GM12878 (cell line): ENCODE measurements around the gene ATP7B. TPM values are rescaled to one million over a fixed set of nuclear protein-coding genes. Genes with fewer than 3 reads are reported as not detected.

ENCODE experiments used
- ATAC-seq: fragments of 200-7000 bp; cut with Tn5 transposase; 3 replicates; pipeline ENCODE4 v1.9.1; 2020; ENCODE audit warnings: mild to moderate bottlenecking, moderate library complexity
- BruUV-seq: library from RNA; stranded (reverse); fragments of 400-500 nt; replicated peaks from 2 replicates; lab custom pipeline; 2021; lab: Mats Ljungman, UMichigan
- CTCF ChIA-PET: fragments of 300-600 bp; sonication (Branson Sonifier 250); formaldehyde crosslinking; extraction: SDS; loops from one replicate; lab custom pipeline; 2021; ENCODE audit warnings: inconsistent platforms; lab: Yijun Ruan, JAX
- POLR2A ChIA-PET: fragments of 350-600 bp; formaldehyde crosslinking; extraction: SDS; loops from one replicate; lab custom pipeline; 2021; ENCODE audit warnings: inconsistent platforms; lab: Charles Lee
- RAD21 ChIA-PET: fragments of 300-600 bp; sonication (Branson Sonifier 250); formaldehyde crosslinking; loops from one replicate; lab custom pipeline; 2023; ENCODE audit warnings: antibody characterized with exemption; ENCODE audit not compliant: unreplicated experiment; lab: Charles Lee
- SMC1A ChIA-PET: fragments of 300-600 bp; sonication (Branson Sonifier 250); formaldehyde crosslinking; loops from one replicate; lab custom pipeline; 2023; ENCODE audit not compliant: unreplicated experiment, uncharacterized antibody; lab: Charles Lee
- DNase-seq: peaks from one replicate; pipeline ENCODE4 v3.0.0-alpha.2; 2011; ENCODE audit warnings: low read depth, low spot score
- FAIRE-seq: peaks from 3 replicates; lab custom pipeline; 2011; peaks lifted over from hg19 to GRCh38; lab: Jason Lieb, UNC
- H2AFZ ChIP-seq: 2 replicates; pipeline ENCODE4 v1.6.0; 2011; ENCODE audit warnings: low read depth, low read length, control low read depth; ENCODE audit not compliant: control insufficient read depth
- H3K27ac ChIP-seq: 2 replicates; pipeline ENCODE4 v1.5.1; 2011; ENCODE audit warnings: control low read depth; ENCODE audit not compliant: control insufficient read depth, insufficient read depth
- H3K27me3 ChIP-seq, 2 experiments: replicated peaks in 1 of 2; 2 replicates each; pipeline versions ENCODE4 v1.6.0 to v1.6.1; 2011; ENCODE audit warnings: low read length in 1 of 2; ENCODE audit not compliant: control insufficient read depth in 2 of 2, insufficient read depth in 2 of 2
- H3K36me3 ChIP-seq, 2 experiments: 2 replicates each; pipeline ENCODE4 v1.5.1; 2011; ENCODE audit warnings: low read length in 1 of 2; ENCODE audit not compliant: control insufficient read depth in 2 of 2, insufficient read depth in 2 of 2
- H3K4me1 ChIP-seq: 2 replicates; pipeline ENCODE4 v1.6.1; 2011; ENCODE audit warnings: mild to moderate bottlenecking, low read length, moderate library complexity, mixed read lengths; ENCODE audit not compliant: control insufficient read depth, insufficient read depth
- H3K4me2 ChIP-seq: 2 replicates; pipeline ENCODE4 v1.6.0; 2011; ENCODE audit warnings: control low read depth; ENCODE audit not compliant: control insufficient read depth, insufficient read depth
- H3K4me3 ChIP-seq: fragments of 200-600 bp; sonication (generic); 2 replicates; pipeline ENCODE4 v1.5.1; 2016
- H3K79me2 ChIP-seq: 2 replicates; pipeline ENCODE4 v1.6.0; 2011; ENCODE audit warnings: low read length; ENCODE audit not compliant: control insufficient read depth, insufficient read depth
- H3K9ac ChIP-seq: 2 replicates; pipeline ENCODE4 v1.8.0; 2011; ENCODE audit warnings: low read length, control low read depth, mixed read lengths; ENCODE audit not compliant: control insufficient read depth, insufficient read depth
- H3K9me3 ChIP-seq: replicated peaks from 3 replicates; pipeline ENCODE4 v1.5.1; 2011; ENCODE audit warnings: mild to moderate bottlenecking, low read length; ENCODE audit not compliant: control insufficient read depth, insufficient read depth
- H4K20me1 ChIP-seq: 2 replicates; pipeline ENCODE4 v1.6.0; 2011; ENCODE audit not compliant: control insufficient read depth, insufficient read depth
- CTCF ChIP-seq, 3 experiments: IDR thresholded peaks in 2 of 3; conservative IDR thresholded peaks in 1 of 3; 2 replicates each; pipeline ENCODE4 v1.5.1; 2011; ENCODE audit warnings: low read depth in 3 of 3, low read length in 3 of 3, mild to moderate bottlenecking in 3 of 3, control low read depth in 2 of 3, moderate library complexity in 2 of 3, inconsistent platforms in 1 of 3, mixed read lengths in 1 of 3; ENCODE audit not compliant: control insufficient read depth in 2 of 3, insufficient read depth in 1 of 3; ENCODE audit errors: extremely low read depth in 1 of 3
- MYC ChIP-seq: IDR thresholded peaks from 2 replicates; pipeline ENCODE4 v1.6.1; 2011; ENCODE audit warnings: mild to moderate bottlenecking, low read length, moderate library complexity, inconsistent platforms; ENCODE audit not compliant: insufficient read depth, insufficient replicate concordance, insufficient read length, severe bottlenecking
- RUNX3 ChIP-seq: IDR thresholded peaks from 2 replicates; pipeline ENCODE4 v1.6.1; 2012; ENCODE audit warnings: low read length, inconsistent platforms
- SMC3 ChIP-seq: IDR thresholded peaks from 2 replicates; pipeline ENCODE4 v1.6.1; 2011; ENCODE audit warnings: low read length, improper control_type of control experiment, borderline replicate concordance
- STAT1 ChIP-seq: fragments of 450-650 bp; conservative IDR thresholded peaks from 2 replicates; pipeline ENCODE4 v1.6.1; 2014; ENCODE audit warnings: antibody characterized with exemption, mild to moderate bottlenecking
- WGBS: methylation state at CpG from one replicate; pipeline ENCODE4 v1.1.6; 2016; ENCODE audit warnings: low lambda C conversion rate; ENCODE audit not compliant: insufficient replicate concordance, insufficient coverage; ENCODE audit errors: missing lambda C conversion rate; 5-methylcytosine and 5-hydroxymethylcytosine counted together
- in situ Hi-C: fragments of 300-500 bp; cut with MboI; formaldehyde crosslinking; loops from 9 replicates; pipeline ENCODE4 v1.14.3; 2018; ENCODE audit warnings: mixed read lengths
- intact Hi-C: fragments of 100-400 bp; cut with micrococcal nuclease; formaldehyde crosslinking; loops from one replicate; pipeline ENCODE4 v1.14.2; 2022; ENCODE audit not compliant: unreplicated experiment
- polyA plus RNA-seq, 11 experiments: library from polyadenylated mRNA; depleted of rRNA in 4 of 11; unstranded in 6 of 11; stranded (reverse) in 5 of 11; fragments of >200 nt; fragmentation: Nextera tagmentation in 4 of 11; fragmentation: Illumina TruSeq in 1 of 11; extraction: Ambion mirVana in 4 of 11; extraction: Trizol in 1 of 11; gene quantifications; 1 replicate in 1 of 11; 2 replicates in 10 of 11; pipeline versions ENCODE4 v1.2.1 to v1.2.3, GENCODE V29; 2011 to 2016; ENCODE audit warnings: inconsistent platforms in 2 of 11, missing spikeins in 2 of 11, low read depth in 1 of 11
- total RNA-seq, 4 experiments: library from RNA; depleted of rRNA in 3 of 4; stranded (reverse); fragments of >200 nt in 3 of 4; fragmentation: Illumina TruSeq in 1 of 4; extraction: Trizol in 1 of 4; gene quantifications; 2 replicates each; pipeline versions ENCODE4 v1.2.1 to v1.2.3, GENCODE V29; 2013 to 2021

ATP7B gene
- total and polyA plus RNA-seq, 10 of the 15 experiments (the other 5 are each of a cell fraction or from before 2014, with no cell fraction given): under 0.01 to 1.1 (median 0.06) TPM; not detected in 2

GRCh38 chr13:51935326-51936171 is 75.7 kb downstream of the ATP7B start:
- SMC1A ChIA-PET: no interaction called here
- ATAC-seq (peak; percentile 54), DNase-seq (no peak), FAIRE-seq (no peak)
- H3K27me3 ChIP-seq: no peaks in the 10 kb centered on the region; a peak in 2 of 4 replicates
- BruUV-seq: no TSS peak
- intact Hi-C loops (no loop called here), in situ Hi-C loops (no loop called here)
- no peaks in the 10 kb centered on the region for H3K4me1 ChIP-seq
- no peak overlapping the region for H3K9ac ChIP-seq
- CTCF ChIA-PET: interaction anchor here (0.8 to 2.8 kb wide), 3 partner anchors 16 to 192 kb away, joined by 3 to 7 read pairs (median 3); no protein-coding TSS in a partner anchor
- RAD21 ChIA-PET: interaction anchor here (0.7 kb wide), 1 partner anchor 192 kb away, joined by 4 read pairs; no protein-coding TSS in a partner anchor
- H2AFZ ChIP-seq: no peak overlapping the region
- no peak overlapping the region for H3K4me3 ChIP-seq
- H4K20me1 ChIP-seq: peaks cover 3% of the 10 kb centered on the region; the same call in 1 of the 2 replicates
- POLR2A ChIA-PET: no interaction called here
- H3K36me3 ChIP-seq: no peaks in the 10 kb centered on the region
- TF ChIP-seq STAT1: no peak
- peak; percentile 6; the same call in 1 of the 2 replicates for TF ChIP-seq RUNX3
- TF ChIP-seq CTCF (IDR thresholded peaks at IDR 0.05 in 2 of 3, conservative IDR thresholded peaks at IDR 0.05 in 1 of 3; ENCODE audit: control insufficient read depth in 2 of 3, extremely low read depth in 1 of 3, insufficient read depth in 1 of 3, low read depth in 3 of 3, low read length in 3 of 3): peak in 2 of 3 experiments; percentile 30 to 40; a peak in 3 of 6 replicates
- no peak for TF ChIP-seq MYC
- TF ChIP-seq SMC3: peak; percentile 7; the same call in 1 of the 2 replicates
- H3K27ac ChIP-seq: no peak overlapping the region
- no peaks in the 10 kb centered on the region for H3K9me3 ChIP-seq
- WGBS: 17% methylated on average over 14 of the region's 14 CpGs
- no peak overlapping the region for H3K4me2 ChIP-seq
- no peaks in the 10 kb centered on the region for H3K79me2 ChIP-seq
